22Rv1 (cell line): ENCODE results near the gene GFOD1.

ENCODE experiments used
- H3K27ac ChIP-seq: fragments of 450-650 bp; 2 replicates; pipeline ENCODE4 v1.5.1; 2017
- CTCF ChIP-seq: fragments of 450-650 bp; IDR thresholded peaks from 2 replicates; pipeline ENCODE4 v1.5.1; 2017; ENCODE audit warnings: mild to moderate bottlenecking
- ZFX ChIP-seq: fragments of 450-650 bp; IDR thresholded peaks from 2 replicates; pipeline ENCODE4 v1.6.1; 2017; ENCODE audit warnings: antibody characterized with exemption, borderline replicate concordance

Gene GFOD1

DNA sequence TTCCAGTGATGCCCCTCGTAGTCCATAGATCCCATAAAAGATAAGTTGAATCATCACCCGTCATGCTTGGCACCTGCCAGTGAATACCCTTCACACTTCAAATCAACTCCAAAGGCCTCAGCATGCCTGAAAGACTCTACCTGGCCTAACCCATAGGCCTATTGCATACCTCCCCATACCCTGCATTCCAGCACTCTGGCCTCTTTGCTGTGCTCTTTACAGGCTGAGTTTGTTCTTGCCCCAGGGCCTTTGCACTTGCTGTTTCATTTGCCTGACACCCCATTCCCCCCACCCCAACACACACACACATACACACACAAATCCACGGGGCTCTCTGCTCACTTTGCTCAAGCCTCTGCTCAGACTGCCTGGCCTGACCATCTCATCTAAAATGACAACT is 3.0 kb upstream of the GFOD1 start:
- TF ChIP-seq ZFX = no peak
- no peak for TF ChIP-seq CTCF
- no peak overlapping the region for H3K27ac ChIP-seq

DNA sequence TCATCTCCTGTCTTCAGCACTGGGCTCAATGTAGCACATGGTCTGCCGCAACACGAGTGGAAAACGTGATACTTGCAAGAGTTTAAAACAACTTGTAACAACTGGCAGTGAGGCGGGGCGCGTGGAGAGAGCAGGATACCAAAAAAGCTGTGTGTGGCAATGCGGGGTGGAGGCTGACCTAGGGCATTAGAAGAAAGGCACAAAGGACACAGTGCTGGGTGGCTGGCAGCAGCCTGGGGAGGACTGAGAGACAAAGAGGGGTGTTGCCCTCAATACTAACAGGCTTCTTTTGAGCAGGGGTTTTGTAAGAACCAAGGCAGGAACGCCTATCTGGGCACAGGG is 1.5 kb upstream of the GFOD1 start:
- TF ChIP-seq CTCF = no peak
- TF ChIP-seq ZFX = no peak
- H3K27ac ChIP-seq = no peak overlapping the region

GRCh38 chr6:13488015-13488895 is 855 bp upstream of the GFOD1 start:
- TF ChIP-seq ZFX (no peak), CTCF (no peak)
- H3K27ac ChIP-seq = peak overlapping the region; percentile 93

DNA sequence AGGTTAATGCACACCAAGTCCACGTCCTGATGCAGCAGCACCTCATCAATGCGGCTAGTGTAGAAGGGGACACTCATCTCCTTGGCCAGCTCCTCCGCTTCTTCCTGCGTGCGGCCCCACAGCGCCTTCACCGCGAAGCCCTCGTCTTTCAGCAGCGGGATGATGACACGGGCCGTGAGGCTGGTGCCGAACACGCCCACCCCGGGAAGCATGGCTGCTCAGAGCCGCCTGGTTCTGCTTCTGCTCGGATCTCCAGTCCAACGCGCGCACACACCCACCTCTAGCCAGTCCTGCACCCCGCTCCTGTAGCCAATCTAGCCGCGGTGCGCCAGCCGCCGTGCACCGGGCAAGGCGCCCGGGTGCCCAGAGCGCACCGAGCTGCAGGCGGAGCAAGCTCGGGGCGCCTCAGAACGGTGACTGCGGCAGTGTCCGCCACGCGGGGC is 700 bp downstream of the GFOD1 start:
- H3K27ac ChIP-seq = peak overlapping the region; percentile 93
- TF ChIP-seq CTCF (no peak), ZFX (no peak)

DNA sequence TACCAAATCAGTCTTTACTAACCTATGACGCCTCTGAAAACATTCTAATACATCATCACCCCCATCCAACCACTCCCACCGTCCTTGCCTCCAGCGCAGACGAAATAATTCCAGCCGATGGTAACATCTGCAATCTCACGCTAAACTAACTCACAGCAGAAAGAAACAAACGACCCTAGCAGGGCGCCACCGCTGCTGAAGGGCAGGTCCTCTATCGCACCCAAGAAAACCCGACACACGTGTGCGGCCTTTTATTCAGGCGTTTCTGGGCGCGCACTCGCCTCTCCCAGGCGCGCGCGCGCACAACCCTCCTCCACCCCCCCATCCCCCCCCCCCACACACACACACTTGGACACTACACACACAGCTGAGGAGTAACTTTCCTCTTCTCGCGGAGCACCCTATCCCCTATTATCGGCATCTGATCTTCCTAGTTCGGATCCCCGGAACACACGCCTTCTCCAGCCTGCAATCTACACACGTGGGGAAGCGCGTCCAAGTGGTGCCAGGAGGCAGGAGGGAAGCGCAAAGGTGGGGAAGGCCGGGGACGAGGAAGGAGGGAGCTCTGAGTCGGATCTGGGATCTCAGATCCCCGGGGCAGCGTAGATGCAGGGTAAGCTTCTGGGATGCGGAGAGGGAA is 1.4 kb downstream of the GFOD1 start:
- TF ChIP-seq CTCF (no peak), ZFX (no peak)
- H3K27ac ChIP-seq = peak overlapping the region; percentile 93

DNA sequence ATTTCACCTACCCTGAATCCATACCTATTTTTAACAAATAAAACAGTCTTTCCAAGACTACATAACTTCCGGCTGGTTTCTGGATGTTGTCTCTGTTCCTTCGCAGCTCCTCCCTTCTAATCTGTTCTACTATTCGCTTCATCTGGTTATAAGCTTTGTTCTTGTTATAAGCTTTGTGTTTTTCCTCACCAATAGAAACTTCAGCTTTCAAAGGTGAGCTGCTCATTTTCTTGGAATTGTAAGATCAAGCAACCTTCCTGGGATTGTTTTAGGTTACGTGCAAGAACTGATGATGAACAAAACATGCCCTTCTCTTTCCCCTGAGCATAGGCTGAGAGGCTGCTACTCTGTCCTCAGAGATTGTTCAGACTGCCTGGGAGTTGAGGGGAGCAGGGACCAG is 2.1 kb downstream of the GFOD1 start:
- no peak overlapping the region for H3K27ac ChIP-seq
- TF ChIP-seq CTCF = no peak
- TF ChIP-seq ZFX = no peak

- TF ChIP-seq CTCF = no peak
- TF ChIP-seq ZFX = no peak
- no peak overlapping the region for H3K27ac ChIP-seq
Measured at GRCh38 chr6:13484827-13485226, 2.6 kb downstream of the GFOD1 start.
